ENCODE measurements around the gene RNF141.

The RNF141 gene

DNA sequence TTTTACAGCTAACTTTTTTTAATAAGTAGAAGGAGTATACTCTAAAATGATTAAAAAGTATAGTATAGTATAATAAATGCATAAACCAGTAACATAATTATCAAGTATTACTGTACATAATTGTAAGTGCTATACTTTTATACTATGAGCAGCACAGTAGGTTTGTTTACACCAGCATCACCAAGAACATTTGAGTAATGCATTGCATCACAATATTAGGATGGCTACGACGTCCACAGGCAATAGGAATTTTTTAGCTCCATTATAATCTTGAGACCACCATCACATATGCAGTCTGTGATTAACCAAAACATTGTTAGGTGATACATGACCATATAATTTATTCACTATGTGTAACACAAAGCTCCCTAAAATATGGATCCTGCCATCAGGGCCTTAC, 20.4 kb downstream of the RNF141 start:
- H3K27ac ChIP-seq (ENCODE audit: low read length): no peak overlapping the region
- peaks cover 27 to 32% of the 10 kb centered on the region in 2 donors for H3K36me3 ChIP-seq (ENCODE audit: control insufficient read depth in 1 of 2, insufficient read depth in 2 of 2, low read length in 2 of 2)
- H3K9me3 ChIP-seq (ENCODE audit: control insufficient read depth in 1 of 2, low read length in 2 of 2): no peaks in the 10 kb centered on the region
- H3K4me3 ChIP-seq (ENCODE audit: low read depth in 1 of 2, low read length in 2 of 2): no peak overlapping the region
- H3K4me1 ChIP-seq (ENCODE audit: control insufficient read depth in 1 of 2, insufficient read depth in 2 of 2, low read length in 2 of 2): no peaks in the 10 kb centered on the region
- no peaks in the 10 kb centered on the region for H3K27me3 ChIP-seq (ENCODE audit: low read depth, low read length)

DNA sequence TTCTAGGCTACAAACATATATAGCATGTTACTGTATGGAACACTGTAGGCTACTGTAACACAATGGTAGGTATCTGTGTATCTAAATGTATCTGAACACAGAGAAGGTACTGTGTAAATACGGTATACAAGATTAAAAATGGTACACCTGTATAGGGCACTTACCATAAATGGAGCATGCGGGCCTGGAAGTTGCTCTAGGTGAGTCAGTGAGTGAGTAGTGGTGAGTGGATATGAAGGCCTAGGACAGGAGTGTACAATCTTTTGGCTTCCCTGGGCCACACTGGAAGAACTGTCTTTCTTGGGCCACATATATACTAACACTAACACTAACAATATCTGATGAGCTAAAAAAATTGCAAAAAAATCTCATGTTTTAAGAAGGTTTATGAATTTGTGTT, 21.4 kb downstream of the RNF141 start:
- Histone ChIP-seq H3K4me1 (ENCODE audit: control insufficient read depth in 1 of 2, insufficient read depth in 2 of 2, low read length in 2 of 2) (no peaks in the 10 kb centered on the region), H3K27ac (ENCODE audit: low read length) (no peak overlapping the region), H3K36me3 (ENCODE audit: control insufficient read depth in 1 of 2, insufficient read depth in 2 of 2, low read length in 2 of 2) (peaks cover 23 to 28% of the 10 kb centered on the region in 2 donors), H3K27me3 (ENCODE audit: low read depth, low read length) (no peaks in the 10 kb centered on the region), H3K4me3 (ENCODE audit: low read depth in 1 of 2, low read length in 2 of 2) (no peak overlapping the region), H3K9me3 (ENCODE audit: control insufficient read depth in 1 of 2, low read length in 2 of 2) (no peaks in the 10 kb centered on the region)

DNA sequence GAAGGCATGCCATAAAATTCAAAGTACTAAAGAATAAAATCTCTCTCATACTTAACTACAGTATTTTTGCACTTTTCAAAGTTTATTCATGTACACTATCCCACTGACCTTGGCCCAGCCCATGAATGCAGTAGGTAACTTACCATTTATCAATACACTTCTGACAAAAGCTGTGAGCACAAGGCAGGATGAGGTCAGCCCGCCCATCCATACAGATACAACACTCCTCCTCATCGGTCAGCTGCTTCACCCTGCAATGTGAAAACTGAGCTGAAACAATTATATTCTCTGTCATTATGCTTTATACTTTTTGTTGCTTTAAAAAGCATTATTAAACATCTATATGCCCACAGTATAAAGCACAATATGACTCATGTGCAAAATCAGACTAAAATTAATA, 22.1 kb downstream of the RNF141 start:
- Histone ChIP-seq H3K4me3 (ENCODE audit: low read depth in 1 of 2, low read length in 2 of 2) (no peak overlapping the region), H3K27me3 (ENCODE audit: low read depth, low read length) (no peaks in the 10 kb centered on the region), H3K36me3 (ENCODE audit: control insufficient read depth in 1 of 2, insufficient read depth in 2 of 2, low read length in 2 of 2) (peaks cover 20 to 23% of the 10 kb centered on the region in 2 donors), H3K27ac (ENCODE audit: low read length) (no peak overlapping the region), H3K4me1 (ENCODE audit: control insufficient read depth in 1 of 2, insufficient read depth in 2 of 2, low read length in 2 of 2) (no peaks in the 10 kb centered on the region), H3K9me3 (ENCODE audit: control insufficient read depth in 1 of 2, low read length in 2 of 2) (no peaks in the 10 kb centered on the region)

DNA sequence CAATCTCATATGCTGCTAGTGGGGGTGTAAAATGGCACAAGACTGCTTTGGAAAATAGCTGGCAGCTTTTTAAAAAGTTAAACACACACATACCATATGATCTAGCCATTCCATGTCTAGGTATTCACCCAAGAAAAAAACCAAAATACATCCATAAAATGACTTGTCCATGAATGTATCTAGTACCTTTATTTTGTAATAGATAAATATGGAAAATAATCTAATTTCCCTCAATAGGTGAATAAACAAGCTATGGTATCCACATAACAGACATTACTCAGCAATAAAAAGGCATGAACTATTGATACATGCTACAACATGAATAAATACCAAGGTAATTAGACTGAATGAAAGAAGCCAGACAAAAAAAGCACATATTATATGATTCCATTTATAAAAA, 22.9 kb downstream of the RNF141 start:
- Histone ChIP-seq H3K4me3 (ENCODE audit: low read depth in 1 of 2, low read length in 2 of 2) (no peak overlapping the region), H3K4me1 (ENCODE audit: control insufficient read depth in 1 of 2, insufficient read depth in 2 of 2, low read length in 2 of 2) (no peaks in the 10 kb centered on the region), H3K27ac (ENCODE audit: low read length) (no peak overlapping the region), H3K9me3 (ENCODE audit: control insufficient read depth in 1 of 2, low read length in 2 of 2) (no peaks in the 10 kb centered on the region), H3K36me3 (ENCODE audit: control insufficient read depth in 1 of 2, insufficient read depth in 2 of 2, low read length in 2 of 2) (peaks cover 19 to 23% of the 10 kb centered on the region in 2 donors), H3K27me3 (ENCODE audit: low read depth, low read length) (no peaks in the 10 kb centered on the region)

DNA sequence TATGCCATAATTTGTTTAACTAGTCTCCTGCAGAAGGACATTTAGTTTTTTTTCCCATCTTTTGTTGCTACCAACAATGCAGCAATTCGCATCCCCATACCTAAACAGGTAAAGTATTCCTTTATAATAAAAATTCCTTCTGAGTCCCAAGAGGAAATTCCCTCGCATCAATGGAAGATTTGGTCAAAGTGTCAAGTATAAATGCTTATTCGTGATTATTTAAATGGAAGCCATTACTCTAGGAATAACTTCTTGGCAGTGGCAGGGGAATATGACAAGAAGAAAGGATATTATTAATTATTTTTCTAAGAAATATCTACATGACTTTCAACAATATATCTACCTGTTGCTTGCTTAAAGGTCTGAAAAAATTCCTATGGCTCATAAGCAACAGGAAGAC, 25.6 kb downstream of the RNF141 start:
- H3K27me3 ChIP-seq (ENCODE audit: low read depth, low read length): no peaks in the 10 kb centered on the region
- no peaks in the 10 kb centered on the region for H3K9me3 ChIP-seq (ENCODE audit: control insufficient read depth in 1 of 2, low read length in 2 of 2)
- H3K4me3 ChIP-seq (ENCODE audit: low read depth in 1 of 2, low read length in 2 of 2): no peak overlapping the region
- H3K4me1 ChIP-seq (ENCODE audit: control insufficient read depth in 1 of 2, insufficient read depth in 2 of 2, low read length in 2 of 2): no peaks in the 10 kb centered on the region
- peaks cover 9 to 15% of the 10 kb centered on the region in 2 donors for H3K36me3 ChIP-seq (ENCODE audit: control insufficient read depth in 1 of 2, insufficient read depth in 2 of 2, low read length in 2 of 2)
- no peak overlapping the region for H3K27ac ChIP-seq (ENCODE audit: low read length)

DNA sequence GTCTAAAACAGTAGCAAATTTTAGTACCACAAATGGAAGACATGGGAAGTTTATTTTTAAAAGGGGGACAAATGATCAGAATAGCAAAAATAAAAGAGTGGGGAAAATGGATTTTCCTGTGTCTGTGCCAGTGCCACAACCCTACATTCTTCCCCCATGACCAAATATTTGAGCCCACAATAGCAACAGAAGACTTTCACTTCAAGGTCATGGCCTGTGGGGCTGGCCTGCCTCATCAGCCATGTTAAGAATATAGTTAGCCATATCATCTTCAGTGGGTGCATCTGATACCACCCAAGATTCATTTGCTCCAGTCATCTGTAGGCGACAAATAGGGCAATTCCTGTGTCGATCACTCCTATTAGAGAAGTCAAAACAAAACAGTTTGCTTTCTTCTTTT, 26.3 kb downstream of the RNF141 start:
- peaks cover 9 to 11% of the 10 kb centered on the region in 2 donors for H3K36me3 ChIP-seq (ENCODE audit: control insufficient read depth in 1 of 2, insufficient read depth in 2 of 2, low read length in 2 of 2)
- H3K27ac ChIP-seq (ENCODE audit: low read length): no peak overlapping the region

DNA sequence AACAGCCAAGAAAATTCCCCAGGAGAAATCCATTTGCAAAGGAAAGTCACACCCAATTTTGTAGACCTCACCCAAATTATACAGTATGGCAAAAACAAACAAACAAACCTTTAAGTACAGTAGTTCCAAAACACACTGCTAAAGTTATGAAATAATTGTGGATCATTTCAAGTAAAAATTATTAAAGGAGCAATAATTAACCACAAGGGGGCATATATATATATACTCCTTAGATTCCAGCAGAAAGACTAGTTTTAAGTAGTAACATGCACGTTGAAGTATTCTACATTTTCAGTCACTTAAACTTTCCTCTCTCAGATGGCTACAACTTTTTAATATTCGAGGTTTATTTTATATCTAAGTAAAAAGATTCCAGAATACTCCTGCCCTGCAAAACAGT, 26.8 kb downstream of the RNF141 start:
- Histone ChIP-seq H3K4me3 (ENCODE audit: low read depth in 1 of 2, low read length in 2 of 2) (no peak overlapping the region), H3K9me3 (ENCODE audit: control insufficient read depth in 1 of 2, low read length in 2 of 2) (no peaks in the 10 kb centered on the region), H3K27me3 (ENCODE audit: low read depth, low read length) (no peaks in the 10 kb centered on the region), H3K27ac (ENCODE audit: low read length) (no peak overlapping the region), H3K36me3 (ENCODE audit: control insufficient read depth in 1 of 2, insufficient read depth in 2 of 2, low read length in 2 of 2) (peaks cover 6% of the 10 kb centered on the region in 2 donors), H3K4me1 (ENCODE audit: control insufficient read depth in 1 of 2, insufficient read depth in 2 of 2, low read length in 2 of 2) (no peaks in the 10 kb centered on the region)

More for the DNA sequence above, 26.3 kb downstream of the RNF141 start:
- Histone ChIP-seq H3K27me3 (ENCODE audit: low read depth, low read length) (no peaks in the 10 kb centered on the region), H3K9me3 (ENCODE audit: control insufficient read depth in 1 of 2, low read length in 2 of 2) (no peaks in the 10 kb centered on the region), H3K4me1 (ENCODE audit: control insufficient read depth in 1 of 2, insufficient read depth in 2 of 2, low read length in 2 of 2) (no peaks in the 10 kb centered on the region), H3K4me3 (ENCODE audit: low read depth in 1 of 2, low read length in 2 of 2) (no peak overlapping the region)

DNA sequence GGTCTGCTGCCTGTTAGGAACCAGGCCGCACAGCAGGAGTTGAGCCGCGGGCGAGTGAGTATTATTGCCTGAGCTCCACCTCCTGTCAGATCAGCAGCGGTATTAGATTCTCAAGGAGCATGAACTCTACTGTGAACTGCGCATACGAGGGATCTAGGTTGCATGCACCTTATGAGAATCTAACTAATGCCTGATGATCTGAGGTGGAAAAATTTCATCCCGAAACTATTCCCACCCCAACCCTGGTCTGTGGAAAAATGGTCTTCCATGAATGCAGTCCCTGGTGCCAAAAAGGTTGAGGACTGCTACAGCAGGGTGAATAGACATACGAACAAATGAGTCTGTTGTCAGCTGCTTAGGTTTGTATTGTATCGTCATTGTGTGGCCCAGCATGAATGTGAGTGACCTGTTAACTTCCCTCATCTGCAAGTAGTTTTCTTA, 29.8 kb downstream of the RNF141 start:
- Histone ChIP-seq H3K4me3 (ENCODE audit: low read depth in 1 of 2, low read length in 2 of 2) (no peak overlapping the region), H3K36me3 (ENCODE audit: control insufficient read depth in 1 of 2, insufficient read depth in 2 of 2, low read length in 2 of 2) (peaks cover 0 to 6% of the 10 kb centered on the region in 2 donors), H3K4me1 (ENCODE audit: control insufficient read depth in 1 of 2, insufficient read depth in 2 of 2, low read length in 2 of 2) (no peaks in the 10 kb centered on the region), H3K27me3 (ENCODE audit: low read depth, low read length) (no peaks in the 10 kb centered on the region), H3K9me3 (ENCODE audit: control insufficient read depth in 1 of 2, low read length in 2 of 2) (no peaks in the 10 kb centered on the region), H3K27ac (ENCODE audit: low read length) (no peak overlapping the region)

DNA sequence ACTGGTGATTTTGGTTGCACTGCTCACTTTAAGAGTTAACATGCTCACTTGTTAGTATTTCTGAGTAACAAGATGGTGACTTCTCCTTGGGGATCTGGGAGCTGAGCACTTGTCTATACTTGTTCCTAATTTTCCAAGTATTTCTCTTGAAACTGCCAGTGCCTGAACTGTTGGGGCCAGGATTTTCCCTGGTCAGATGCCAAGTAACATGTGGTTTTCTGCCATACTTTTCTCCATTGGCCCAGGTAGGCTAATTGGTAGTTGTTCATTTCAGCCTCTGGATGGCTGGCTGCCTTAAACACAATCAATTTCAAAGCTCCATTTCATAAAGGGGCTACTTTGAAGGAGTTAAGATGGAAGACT, 35.0 kb downstream of the RNF141 start:
- Histone ChIP-seq H3K27ac (ENCODE audit: low read length) (no peak overlapping the region), H3K4me1 (ENCODE audit: control insufficient read depth in 1 of 2, insufficient read depth in 2 of 2, low read length in 2 of 2) (no peaks in the 10 kb centered on the region), H3K9me3 (ENCODE audit: control insufficient read depth in 1 of 2, low read length in 2 of 2) (no peaks in the 10 kb centered on the region), H3K4me3 (ENCODE audit: low read depth in 1 of 2, low read length in 2 of 2) (no peak overlapping the region), H3K27me3 (ENCODE audit: low read depth, low read length) (no peaks in the 10 kb centered on the region), H3K36me3 (ENCODE audit: control insufficient read depth in 1 of 2, insufficient read depth in 2 of 2, low read length in 2 of 2) (peaks cover 8 to 18% of the 10 kb centered on the region in 2 donors)

DNA sequence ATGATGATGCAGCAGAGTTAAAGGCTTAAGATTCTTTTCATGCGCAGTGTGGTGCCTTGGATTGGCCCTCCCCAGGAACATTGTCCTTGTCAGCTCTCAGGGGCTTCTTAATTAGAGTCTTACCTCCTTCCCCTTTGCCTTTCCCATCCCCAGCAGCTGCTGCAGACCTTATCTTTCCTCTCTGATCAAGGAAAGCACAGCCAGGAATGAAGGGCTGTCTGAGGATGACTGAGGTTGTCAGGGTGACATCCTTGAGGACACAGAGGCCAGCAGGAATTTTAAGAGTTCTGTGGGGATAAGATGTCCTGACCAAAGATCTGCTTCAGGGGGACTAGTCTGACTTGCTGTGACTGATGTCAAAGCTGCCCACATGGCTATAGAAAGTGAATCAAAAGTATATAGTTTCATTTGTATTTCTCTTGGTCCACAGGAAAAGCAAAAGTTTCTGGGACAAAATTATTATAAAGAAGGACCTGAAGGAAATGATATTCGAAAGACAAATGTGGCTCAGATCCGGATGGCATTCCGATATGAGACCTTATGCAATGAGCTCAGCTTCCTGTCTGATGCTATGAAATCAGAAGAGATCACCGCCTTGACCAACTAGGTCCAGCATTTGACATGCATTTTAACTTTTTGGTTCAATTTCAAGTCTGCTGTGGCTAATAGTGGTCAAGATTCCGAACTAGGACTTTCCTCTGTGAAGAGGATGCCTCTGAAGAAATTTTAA, 35.5 kb downstream of the RNF141 start:
- Histone ChIP-seq H3K9me3 (ENCODE audit: control insufficient read depth in 1 of 2, low read length in 2 of 2) (no peaks in the 10 kb centered on the region), H3K27me3 (ENCODE audit: low read depth, low read length) (no peaks in the 10 kb centered on the region), H3K4me3 (ENCODE audit: low read depth in 1 of 2, low read length in 2 of 2) (no peak overlapping the region), H3K4me1 (ENCODE audit: control insufficient read depth in 1 of 2, insufficient read depth in 2 of 2, low read length in 2 of 2) (no peaks in the 10 kb centered on the region), H3K27ac (ENCODE audit: low read length) (no peak overlapping the region), H3K36me3 (ENCODE audit: control insufficient read depth in 1 of 2, insufficient read depth in 2 of 2, low read length in 2 of 2) (peaks cover 8 to 18% of the 10 kb centered on the region in 2 donors)

DNA sequence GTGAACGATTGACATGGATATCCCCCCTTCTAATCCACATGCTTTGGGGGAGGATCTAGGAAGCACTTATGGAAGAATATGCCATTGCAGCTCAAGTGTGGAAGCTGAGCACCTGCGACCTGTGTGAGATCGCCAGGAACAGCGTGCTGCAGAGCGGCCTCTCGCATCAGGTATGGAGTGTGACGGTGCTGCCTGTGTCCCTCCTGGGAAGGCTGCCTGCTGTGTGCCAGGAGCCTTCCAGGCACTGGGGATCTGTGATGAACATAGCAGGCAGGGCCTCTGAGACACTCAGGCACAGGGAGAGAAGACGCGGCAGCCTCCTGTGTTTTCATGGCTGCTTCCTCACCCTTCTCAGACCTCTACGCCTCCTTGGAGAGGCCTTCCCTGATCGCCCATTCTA, 36.5 kb downstream of the RNF141 start:
- no peaks in the 10 kb centered on the region for H3K27me3 ChIP-seq (ENCODE audit: low read depth, low read length)
- H3K36me3 ChIP-seq (ENCODE audit: control insufficient read depth in 1 of 2, insufficient read depth in 2 of 2, low read length in 2 of 2): peaks cover 15 to 25% of the 10 kb centered on the region in 2 donors
- no peaks in the 10 kb centered on the region for H3K9me3 ChIP-seq (ENCODE audit: control insufficient read depth in 1 of 2, low read length in 2 of 2)
- H3K27ac ChIP-seq (ENCODE audit: low read length): no peak overlapping the region
- H3K4me1 ChIP-seq (ENCODE audit: control insufficient read depth in 1 of 2, insufficient read depth in 2 of 2, low read length in 2 of 2): no peaks in the 10 kb centered on the region
- no peak overlapping the region for H3K4me3 ChIP-seq (ENCODE audit: low read depth in 1 of 2, low read length in 2 of 2)

All from muscle layer of duodenum (tissue), 2 donors.